ENCODE data around the gene ADGRV1.
"Not testable (repeated sequence)": the region's sequence is repeated elsewhere in the genome, so short reads cannot be mapped to it uniquely, and the experiment has no call there.

The ADGRV1 gene

DNA sequence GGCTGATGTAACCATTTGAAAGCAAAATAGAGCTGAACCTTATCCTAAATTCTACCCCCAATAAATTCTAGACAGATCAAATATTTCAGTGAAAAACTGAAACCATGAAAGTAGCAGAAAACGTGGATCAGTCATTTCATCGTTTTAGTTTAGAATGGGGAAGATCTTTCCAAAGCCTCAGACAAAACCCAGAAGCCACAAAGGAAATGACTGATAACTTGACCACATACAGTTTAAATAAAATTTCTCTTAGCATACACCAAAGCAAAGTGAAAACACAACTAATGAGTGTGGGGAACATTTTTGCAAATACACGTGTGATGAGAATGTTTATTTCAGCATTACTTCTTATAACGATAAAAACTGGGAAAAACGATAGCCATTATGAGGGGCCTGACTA lies 284.8 kb downstream of the ADGRV1 start:
- DNase-seq = no peak

DNA sequence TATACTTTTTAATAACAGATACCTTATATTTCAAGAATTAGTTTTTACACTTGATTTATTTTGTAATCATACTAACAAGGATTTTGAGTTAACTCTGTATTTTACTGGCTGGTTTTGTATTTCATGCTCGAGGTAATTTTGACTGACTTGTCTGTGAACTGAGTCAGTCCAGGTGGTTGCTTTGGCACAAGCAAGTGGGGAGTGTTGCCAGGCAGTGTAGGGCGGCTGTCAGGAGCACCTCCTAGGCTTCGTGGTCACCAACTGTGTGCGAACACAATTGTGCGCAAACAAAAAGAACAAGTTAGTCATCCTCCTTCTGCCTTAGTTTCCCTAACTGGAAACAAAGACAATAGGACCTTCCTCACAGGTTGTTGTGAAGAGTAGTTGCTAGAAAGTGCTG lies 286.3 kb downstream of the ADGRV1 start:
- no peak for DNase-seq

DNA sequence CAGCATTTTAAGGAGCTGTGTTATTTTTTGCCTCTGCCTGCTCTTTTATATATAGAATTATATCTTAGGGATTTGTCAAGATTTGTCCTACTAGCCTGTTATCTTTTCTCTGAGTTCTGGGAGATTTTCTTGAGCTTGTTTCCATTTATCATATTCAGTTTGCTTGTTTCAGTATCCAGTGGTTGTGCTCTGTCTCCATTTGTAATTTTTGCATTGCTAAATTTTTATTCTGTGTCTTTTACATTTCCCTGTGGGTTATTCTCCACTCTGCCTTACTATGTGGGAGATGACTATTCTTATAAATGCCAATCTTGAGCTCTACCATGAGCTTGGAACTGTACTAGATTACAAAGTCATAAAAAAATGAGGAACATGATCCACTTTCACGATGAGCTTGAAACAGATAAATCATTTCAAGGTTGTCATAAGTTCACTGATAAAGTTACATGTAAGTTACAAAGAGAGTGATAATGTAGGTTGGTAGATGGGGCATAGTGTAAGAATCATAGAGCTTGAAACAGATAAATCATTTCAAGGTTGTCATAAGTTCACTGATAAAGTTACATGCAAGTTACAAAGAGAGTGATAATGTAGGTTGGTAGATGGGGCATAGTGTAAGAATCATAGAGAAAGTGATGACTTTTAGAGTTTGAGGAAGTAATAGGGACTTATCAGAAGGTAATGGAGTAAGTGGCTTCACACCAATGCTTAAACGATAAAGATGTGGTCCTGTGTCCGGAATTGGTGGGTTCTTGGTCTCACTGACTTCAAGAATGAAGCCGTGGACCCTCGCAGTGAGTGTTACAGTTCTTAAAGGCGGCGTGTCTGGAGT lies 287.3 kb downstream of the ADGRV1 start:
- no peak for DNase-seq

DNA sequence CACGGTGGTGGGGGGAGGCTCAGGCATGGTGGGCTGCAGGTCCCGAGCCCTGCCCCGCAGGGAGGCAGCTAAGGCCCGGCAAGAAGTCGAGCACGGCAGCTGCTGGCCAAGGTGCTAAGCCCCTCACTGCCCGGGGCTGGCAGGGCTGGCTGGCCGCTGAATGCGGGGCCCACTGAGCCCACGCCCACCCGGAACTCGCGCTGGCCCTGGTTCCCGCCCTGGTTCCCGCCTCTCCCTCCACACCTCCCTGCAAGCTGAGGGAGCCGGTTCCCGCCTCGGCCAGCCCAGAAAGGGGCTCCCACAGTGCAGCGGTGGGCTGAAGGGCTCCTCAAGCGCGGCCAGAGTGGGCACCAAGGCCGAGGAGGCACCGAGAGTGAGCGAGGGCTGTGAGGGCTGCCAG lies 289.0 kb downstream of the ADGRV1 start:
- DNase-seq = not testable (repeated sequence)

DNA sequence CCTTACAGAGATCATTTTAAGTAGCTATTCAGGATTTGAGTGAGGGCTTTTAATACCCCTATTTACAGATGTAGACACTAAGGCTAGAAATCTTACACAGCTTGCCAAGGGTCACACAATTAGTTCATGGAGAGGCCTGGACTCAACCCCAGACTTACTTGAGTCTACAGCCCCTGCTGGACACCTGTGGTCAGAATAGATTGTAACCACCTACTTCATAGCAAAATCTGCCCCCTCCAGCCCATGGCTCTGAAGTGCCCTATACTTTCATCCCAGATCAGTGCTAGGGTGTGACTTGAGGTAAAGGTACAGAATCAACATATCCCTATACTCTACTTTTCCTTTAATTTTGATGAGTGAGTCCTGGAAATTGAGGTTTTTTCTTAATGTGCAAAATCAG lies 291.3 kb downstream of the ADGRV1 start:
- no peak for DNase-seq

DNA sequence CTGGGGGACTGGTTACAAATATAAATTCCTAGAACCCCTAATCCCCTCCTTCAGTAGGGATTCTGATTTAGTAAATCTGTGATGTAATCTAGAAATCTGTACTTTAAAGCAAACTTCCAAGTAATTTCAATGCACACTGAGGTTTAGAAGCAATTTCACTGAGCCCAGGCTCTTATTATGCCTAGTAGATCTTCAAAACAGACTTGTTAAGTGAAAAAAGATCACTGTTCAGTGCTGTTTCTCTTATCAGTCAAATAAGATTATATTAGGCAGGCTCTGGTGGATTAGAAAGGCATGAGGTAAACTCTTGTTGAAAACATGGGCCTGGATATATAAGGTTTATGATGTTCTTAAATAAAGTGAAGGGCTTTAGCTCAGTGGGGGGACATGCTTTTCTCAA lies 293.9 kb downstream of the ADGRV1 start:
- no peak for DNase-seq

DNA sequence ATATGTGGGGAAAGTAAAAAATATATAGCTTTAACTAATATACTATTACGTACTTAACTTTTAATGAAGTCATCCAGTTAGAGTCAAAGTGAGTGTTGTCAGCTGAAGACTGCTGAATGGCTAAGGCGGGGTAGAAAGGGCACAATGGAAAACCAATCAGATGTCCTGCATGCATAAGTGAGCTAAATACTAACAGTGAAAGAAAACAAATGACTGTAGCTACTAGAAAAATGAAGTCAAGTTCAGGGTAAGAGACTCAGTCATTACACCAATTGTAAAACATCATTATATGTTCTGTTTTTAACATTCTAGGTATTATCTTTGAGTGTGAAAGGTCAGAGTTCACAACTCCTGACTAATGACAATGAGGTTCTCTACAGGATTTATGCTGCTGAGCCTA lies 295.2 kb downstream of the ADGRV1 start:
- DNase-seq = no peak

DNA sequence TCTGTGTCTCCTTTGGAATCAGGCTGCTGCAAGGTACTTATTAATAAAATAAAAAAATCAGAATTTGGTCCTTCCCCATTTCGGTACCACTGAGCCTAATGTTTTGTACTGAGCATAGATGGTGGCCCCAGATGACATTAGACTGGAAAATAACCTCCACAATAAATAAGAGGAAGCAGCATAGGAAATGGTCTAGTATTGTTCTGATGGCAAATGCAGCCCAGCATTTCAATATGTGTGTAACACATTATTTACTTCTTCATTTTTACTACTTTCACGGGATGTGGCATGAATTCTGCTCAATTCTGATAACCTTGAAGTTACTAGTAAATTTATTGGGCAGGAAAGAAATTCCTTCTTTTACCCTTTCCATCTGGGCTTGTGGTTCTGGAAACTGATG lies 295.6 kb downstream of the ADGRV1 start:
- DNase-seq = no peak

DNA sequence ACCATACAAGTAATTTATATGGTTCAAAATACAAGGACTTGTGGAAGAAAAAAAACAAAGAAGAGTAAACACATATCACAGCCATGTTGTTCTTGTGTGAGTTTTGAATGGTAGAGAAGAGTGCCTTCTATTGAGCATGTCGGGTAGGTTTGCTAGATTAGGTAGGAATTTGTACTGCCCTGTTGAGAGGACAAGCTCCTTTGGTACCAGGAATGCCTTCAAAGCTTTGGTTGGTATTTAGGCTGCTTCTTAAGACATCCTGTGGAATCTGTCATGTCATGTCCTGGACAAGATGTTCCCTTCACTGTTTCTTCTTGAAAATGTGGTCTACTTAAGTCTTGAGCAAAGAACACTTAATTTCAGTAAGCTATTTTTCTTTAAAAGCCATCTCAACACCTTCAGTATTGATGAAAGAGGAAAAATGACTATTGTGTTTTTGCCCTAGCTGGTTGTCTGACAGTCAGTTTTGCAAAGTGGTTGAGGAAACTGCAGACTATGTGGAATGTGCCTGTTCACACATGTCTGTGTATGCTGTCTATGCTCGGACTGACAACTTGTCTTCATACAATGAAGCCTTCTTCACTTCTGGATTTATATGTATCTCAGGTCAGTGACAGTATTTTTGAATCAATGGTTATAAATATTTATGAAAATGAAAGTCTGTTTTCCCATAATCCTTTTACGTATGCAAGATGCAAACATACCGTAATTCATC lies 296.9 kb downstream of the ADGRV1 start:
- DNase-seq = no peak

DNA sequence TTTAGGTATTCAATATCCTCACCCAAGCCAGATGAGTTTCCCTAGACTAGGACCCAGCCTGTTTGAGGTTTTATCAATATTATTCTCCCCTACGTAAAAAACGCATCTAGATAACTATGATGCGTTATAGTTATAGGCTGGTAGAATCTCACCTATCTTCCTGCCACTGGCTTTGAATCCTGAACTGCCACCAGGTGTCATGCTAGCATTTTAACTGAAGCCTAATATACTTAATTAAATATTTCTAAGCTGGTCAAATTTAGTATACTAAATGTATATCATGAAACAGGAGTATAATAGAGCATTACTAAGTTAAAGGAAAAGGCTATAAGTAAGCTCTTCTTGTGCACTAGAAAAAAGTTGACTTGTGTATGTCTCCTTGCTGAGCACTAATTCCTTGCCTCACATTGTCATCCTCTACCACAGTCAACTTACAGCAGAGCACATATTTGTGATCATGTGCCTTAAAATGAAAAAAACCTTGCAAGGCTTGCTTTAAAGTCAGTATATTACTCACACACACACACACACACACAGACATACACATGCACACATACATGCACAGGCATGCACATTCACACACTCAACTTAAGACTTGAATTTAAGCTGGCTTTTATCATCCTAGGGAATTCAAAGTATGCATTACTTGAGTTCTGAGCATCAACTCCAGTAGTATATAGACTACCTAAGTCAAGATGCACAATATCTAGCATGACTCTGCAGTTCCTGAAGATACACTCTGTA lies 303.4 kb downstream of the ADGRV1 start:
- no peak for DNase-seq

DNA sequence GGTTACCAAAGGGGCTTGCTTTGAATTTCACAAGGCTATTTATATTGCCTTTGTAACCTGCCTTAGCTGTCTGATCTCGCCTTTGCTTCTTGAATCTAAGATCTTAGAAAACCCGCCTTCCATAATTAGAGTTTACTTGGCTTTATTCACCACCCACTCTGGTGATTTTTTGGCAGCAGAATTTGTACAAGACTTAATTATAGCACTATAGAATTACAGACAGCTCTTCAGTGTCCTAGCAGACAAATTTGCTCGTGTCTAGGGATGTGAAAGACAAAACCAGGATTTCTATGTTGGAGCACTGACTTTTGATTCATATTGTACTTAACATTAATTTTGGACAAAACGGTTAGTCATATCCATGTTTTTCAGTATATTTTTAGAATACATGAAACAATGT lies 306.6 kb downstream of the ADGRV1 start:
- DNase-seq = peak; percentile 2

DNA sequence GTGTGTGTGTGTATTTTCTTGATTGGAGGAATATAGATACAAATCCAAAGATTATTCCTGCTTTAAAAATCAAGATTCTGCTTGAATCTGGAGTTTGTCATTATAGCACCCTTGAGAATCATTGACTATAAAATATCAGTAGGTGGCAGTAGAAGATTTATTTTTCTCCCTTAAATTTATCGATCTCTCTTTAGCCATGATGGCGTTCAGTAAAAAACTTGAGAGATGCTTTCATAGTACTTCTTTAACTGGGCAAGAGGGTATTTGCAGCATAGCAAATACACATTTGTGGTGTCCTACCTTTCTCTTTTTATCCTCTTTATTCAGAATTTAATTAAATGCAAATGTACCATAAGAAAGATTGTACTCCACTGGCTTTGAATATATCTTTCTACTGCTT lies 307.7 kb downstream of the ADGRV1 start:
- no peak for DNase-seq

DNA sequence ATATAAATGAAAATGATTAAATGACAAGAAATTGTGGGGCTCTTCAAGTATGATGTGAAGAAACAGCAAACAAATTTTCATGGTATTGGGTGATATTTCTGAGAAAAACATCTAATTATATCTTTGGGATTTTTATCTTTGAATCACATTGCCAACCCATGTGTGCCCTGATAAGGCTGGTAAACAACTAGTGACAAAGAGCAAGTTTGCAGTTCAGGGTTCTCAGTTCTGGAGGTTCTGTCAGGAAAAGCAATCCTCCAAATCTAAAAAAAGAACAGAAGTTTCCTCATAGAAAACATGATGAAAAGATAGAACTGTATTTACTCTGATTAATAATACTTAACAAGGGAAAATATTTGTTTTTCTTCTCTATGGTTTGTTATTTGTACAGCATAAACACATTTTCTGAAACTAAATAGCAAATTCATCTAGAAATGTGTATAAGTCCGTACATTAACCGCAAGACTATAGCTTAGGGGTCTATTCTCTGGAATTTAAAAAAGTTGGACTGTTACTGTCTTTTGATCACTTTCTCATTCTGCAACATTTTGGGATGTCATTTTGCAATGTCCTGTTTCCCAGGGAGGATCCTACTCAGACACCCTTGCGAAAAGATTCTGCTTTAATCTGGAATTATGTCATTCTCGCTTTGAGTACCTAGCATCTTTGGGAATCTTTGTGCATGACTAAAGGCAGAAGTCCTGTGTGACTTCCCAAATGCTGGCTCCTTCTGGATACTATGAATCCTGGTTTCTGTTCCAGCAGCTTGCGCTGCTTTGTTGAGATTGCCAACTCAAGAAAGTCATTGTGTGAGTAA lies 308.5 kb downstream of the ADGRV1 start:
- DNase-seq = no peak

DNA sequence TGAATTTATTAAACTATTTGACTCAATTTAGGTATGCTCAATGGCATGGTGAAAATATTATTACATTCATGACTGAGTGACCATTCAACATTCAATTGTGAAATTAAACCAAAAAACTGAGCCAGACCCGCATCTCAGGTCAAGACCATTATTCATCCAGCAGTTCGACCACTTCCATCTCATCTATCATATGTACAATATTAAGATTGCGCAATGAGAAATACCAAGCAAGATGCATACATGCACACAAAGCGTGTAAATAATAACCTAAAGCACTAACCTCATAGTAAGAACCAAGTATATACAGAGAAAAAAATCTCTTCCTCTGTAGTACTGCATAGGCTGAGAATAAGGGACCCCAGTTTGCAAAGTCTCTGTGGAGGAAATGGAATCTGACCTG lies 310.2 kb downstream of the ADGRV1 start:
- DNase-seq = no peak

DNA sequence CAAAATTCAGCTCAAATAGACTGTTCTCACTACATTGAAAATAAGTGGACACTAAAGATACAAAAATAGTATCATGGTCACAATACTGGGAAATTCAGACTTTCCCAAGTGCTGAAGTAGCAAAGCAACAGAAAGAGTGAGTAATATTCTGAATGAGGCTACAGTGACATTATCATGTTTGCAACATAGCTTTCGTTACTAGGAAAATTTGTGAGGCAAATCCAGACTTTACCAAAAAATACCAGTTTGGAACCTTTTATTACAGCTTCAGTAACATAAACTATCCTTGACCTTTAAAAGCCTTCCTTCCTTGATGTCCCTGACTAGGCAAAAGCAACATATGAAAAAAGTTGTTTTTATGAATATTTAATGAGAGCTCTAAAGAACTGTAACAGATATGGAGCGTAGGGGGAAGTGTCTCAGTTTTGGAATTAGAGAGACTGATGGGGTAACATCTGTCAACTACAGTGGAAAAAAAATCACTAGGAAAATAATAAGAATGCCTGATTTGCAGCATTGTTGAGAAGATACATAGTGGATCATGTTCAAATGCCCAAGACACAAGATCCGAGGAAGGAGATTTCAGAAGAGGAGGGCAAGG lies 312.9 kb downstream of the ADGRV1 start:
- no peak for DNase-seq

DNA sequence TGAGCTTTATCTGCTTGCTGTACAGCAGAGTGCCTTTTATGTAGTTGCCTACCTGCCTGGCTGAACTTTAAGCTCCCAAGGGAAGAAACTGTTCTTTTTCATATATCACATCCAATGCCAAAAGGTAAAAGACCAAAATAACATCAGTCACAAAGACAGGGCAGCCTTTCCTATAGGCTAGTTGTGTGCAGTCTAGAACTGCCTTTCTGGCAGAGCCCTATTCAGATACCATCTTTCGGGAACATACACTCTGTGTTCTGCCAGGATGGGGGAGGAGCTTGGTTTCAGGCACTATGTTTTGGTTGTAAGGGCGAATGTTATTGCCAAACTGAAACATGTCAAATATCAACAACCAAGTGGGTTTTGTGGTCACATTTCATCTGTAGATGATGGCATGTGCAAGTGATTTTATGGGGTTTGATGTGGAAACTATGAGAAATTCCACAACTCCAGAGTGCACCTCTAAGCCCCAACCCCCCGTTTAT lies 314.5 kb downstream of the ADGRV1 start:
- no peak for DNase-seq

DNA sequence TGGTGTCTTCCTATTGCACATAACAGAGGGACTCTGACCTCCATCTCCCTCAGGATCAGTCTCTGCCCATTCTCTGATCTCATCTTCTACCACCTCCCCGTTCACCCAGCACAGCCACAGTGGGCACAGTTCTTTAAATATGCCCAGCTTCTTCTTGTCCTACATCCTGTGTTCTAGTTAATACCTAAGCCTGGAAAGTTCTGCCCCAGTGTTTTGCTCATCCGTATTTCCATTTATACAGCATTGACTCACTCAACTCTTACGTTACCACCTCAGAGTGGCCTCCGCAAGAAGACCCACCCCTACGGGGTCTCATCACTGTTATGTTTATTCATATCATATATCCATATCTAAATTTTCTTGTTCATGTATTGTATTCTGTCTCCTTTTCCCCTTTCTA lies 315.5 kb downstream of the ADGRV1 start:
- no peak for DNase-seq

DNA sequence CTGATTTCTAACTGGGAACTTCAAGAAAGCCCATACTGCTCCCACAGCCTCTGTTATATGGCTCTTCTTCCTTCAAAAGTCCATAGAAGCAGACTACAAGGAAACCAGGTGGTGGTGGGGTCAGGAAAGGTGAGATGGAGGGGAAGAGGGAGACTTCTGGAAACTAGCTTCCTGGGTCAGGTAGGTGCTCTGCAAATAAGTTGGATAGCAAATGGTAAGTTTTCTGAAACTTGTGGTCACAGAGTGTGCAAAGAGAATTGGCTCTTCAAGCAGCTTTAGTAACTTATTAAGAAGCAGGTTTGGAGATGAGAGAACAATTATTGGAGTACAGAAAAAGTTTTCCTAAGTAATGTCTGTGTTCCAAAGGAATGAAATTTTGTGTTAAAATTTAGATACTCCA lies 316.9 kb downstream of the ADGRV1 start:
- no peak for DNase-seq

DNA sequence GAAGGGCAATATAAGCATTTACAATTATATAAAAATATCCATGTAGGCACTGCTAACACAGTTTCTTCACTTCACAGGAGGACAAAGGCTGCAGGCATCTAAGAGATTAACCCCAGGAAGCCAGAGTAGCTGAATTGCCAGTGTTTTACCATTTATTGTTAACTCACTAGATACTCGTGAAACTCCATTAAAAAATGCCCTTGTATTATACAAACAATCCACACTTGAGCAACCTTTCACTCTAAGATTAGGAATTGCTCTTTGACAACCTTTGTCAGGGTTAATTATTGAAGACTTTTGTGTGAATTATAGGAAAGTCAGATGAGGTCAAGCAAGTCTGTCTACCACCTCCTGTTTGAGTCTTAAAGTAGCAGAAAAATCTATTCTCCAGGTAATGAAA lies 317.8 kb downstream of the ADGRV1 start:
- DNase-seq = no peak

DNA sequence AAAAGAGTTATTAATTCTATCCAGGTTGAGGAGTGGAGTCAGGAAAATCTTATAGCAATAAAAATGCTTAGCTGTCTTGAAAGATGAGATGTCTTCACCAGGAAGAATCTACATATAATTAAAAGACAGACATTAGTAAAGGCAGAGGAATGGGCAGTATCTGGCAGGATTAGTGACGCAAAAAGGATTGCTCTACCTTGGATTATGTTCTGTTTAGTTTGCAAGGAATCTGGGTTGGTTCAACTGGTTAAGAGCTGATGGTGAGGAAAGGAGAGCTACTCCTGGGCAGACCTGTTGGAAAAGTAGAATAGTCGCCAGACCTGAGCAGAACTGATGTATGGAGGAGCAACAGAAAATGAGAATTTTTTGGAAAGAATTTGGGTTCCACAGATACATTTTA lies 318.5 kb downstream of the ADGRV1 start:
- DNase-seq = no peak

DNA sequence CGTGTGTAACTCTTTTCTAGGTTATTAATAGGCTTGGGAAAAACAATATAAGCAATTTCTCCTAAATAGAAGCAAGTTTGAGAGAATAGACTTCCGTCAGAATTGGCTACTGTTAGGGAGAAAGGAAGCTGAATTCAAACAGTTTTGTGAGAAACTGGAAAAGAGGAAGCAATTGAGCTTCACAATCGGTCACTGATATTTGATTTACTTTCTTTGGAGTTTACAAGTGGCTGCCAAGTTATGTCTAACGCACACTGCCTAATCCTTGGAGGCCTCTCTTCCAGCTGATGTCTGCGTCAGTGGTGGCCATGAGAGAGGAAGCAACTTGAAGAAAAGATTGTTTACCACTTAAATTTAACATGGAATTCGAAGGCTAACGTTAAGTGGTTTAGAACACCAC lies 319.5 kb downstream of the ADGRV1 start:
- no peak for DNase-seq

DNA sequence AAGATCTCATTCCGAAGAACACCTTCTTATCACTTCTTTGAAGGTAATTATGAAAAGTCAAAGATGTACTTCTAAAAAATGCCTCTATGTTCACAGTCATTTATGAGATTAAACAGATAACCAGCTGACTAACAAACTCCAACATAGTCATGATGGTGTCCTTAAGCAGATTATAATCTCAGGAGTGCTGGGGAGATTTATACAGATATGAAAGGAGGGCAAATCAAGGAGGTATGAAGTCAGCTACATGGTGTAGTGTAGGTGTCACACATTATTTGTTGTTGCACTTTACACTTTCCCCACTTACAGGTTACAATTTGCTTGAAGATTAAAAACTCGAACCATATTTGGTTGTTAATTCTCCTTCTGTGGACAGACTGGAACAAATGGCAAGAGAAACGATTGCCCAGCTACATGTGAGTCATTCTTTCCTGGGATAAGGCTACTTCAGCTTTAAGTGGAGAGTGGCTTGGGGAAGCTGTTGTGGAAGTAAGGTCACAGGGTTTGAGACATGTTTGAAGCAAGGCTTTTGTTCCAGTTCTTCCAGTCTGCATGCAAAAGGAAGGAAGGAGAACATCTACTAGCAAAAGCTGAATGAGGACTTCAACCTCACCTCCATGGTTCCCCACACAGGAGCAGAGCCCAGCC lies 320.1 kb downstream of the ADGRV1 start:
- no peak for DNase-seq

Measured in NCI-H1105 (cell line).